PC-9 (cell line): ENCODE data around the gene LMNTD2. TPM values are rescaled to one million over a fixed set of nuclear protein-coding genes. Genes with fewer than 3 reads are reported as not detected.

Experiments used
- BruUV-seq: library from RNA; stranded (reverse); fragments of 400-500 nt; replicated peaks from 2 replicates; lab custom pipeline; 2021; lab: Mats Ljungman, UMichigan
- CTCF ChIA-PET: fragments of 300-600 bp; sonication (Branson Sonifier 250); formaldehyde crosslinking; loops from one replicate; lab custom pipeline; 2022; ENCODE audit warnings: antibody characterized with exemption; lab: Charles Lee
- POLR2A ChIA-PET: fragments of 300-600 bp; sonication (Branson Sonifier 250); formaldehyde crosslinking; loops from one replicate; lab custom pipeline; 2022; ENCODE audit warnings: antibody characterized with exemption; ENCODE audit not compliant: unreplicated experiment; lab: Charles Lee
- DNase-seq, 2 experiments: peaks; one replicate each; pipeline versions ENCODE4 v3.0.0 to v3.0.0-alpha.2; 2015 to 2022; ENCODE audit warnings: mixed read lengths in 1 of 2
- H2AFZ ChIP-seq: fragments of 200-600 bp; sonication (generic); 2 replicates; pipeline ENCODE4 v1.8.1; 2017; ENCODE audit warnings: antibody characterized with exemption
- H3F3A ChIP-seq: fragments of 200-600 bp; sonication (generic); 2 replicates; pipeline ENCODE4 v1.8.1; 2017; ENCODE audit warnings: antibody characterized with exemption, mild to moderate bottlenecking, low read depth; ENCODE audit not compliant: insufficient read depth
- H3K27ac ChIP-seq: fragments of 200-600 bp; sonication (generic); 2 replicates; pipeline ENCODE4 v1.6.1; 2016; ENCODE audit warnings: mixed run types
- H3K27me3 ChIP-seq: fragments of 200-600 bp; sonication (generic); 2 replicates; pipeline ENCODE4 v1.6.1; 2016; ENCODE audit warnings: low read depth, mixed run types; ENCODE audit not compliant: insufficient read depth
- H3K36me3 ChIP-seq: fragments of 200-600 bp; sonication (generic); 2 replicates; pipeline ENCODE4 v1.6.1; 2016; ENCODE audit warnings: low read depth, mixed run types
- H3K4me1 ChIP-seq: fragments of 200-600 bp; sonication (generic); replicated peaks from 2 replicates; pipeline ENCODE4 v1.6.1; 2016; ENCODE audit warnings: mixed run types; ENCODE audit not compliant: insufficient read depth
- H3K4me2 ChIP-seq: fragments of 200-600 bp; sonication (generic); 2 replicates; pipeline ENCODE4 v1.6.1; 2017; ENCODE audit warnings: mixed run types
- H3K4me3 ChIP-seq: fragments of 200-600 bp; sonication (generic); 2 replicates; pipeline ENCODE4 v1.6.1; 2016; ENCODE audit warnings: mixed run types
- H3K79me2 ChIP-seq: fragments of 200-600 bp; sonication (generic); 2 replicates; pipeline ENCODE4 v1.6.1; 2017; ENCODE audit warnings: low read depth, mixed run types
- H3K9me2 ChIP-seq: fragments of 200-600 bp; sonication (generic); 2 replicates; pipeline ENCODE4 v1.8.1; 2017; ENCODE audit warnings: mild to moderate bottlenecking; ENCODE audit not compliant: insufficient read depth
- H3K9me3 ChIP-seq: fragments of 200-600 bp; sonication (generic); 2 replicates; pipeline ENCODE4 v1.8.1; 2016; ENCODE audit warnings: low read depth; ENCODE audit not compliant: insufficient read depth
- H4K20me1 ChIP-seq: fragments of 200-600 bp; sonication (generic); 2 replicates; pipeline ENCODE4 v1.8.1; 2017; ENCODE audit not compliant: insufficient read depth
- CTCF ChIP-seq: fragments of 200-600 bp; sonication (generic); conservative IDR thresholded peaks from 2 replicates; pipeline ENCODE4 v1.6.1; 2017; ENCODE audit warnings: mixed run types, antibody characterized with exemption, mild to moderate bottlenecking, moderate library complexity
- EZH2 ChIP-seq: fragments of 200-600 bp; sonication (generic); IDR thresholded peaks from 2 replicates; pipeline ENCODE4 v1.8.0; 2017; ENCODE audit warnings: antibody characterized with exemption, low read depth
- intact Hi-C: fragments of 100-400 bp; cut with micrococcal nuclease; formaldehyde crosslinking; loops from one replicate; pipeline ENCODE4 v1.10.0; 2022; ENCODE audit not compliant: unreplicated experiment
- microRNA-seq: library from miRNA; unstranded; fragments of <30 nt; microRNA quantifications from one replicate; pipeline ENCODE4 v1.2.0, GENCODE V29; 2021; ENCODE audit warnings: borderline number of aligned reads, borderline replicate concordance
- total RNA-seq: library from RNA; stranded (reverse); gene quantifications from 2 replicates; pipeline ENCODE4 v1.2.3, GENCODE V29; 2021

Gene LMNTD2
- total RNA-seq, 1 experiment from 2014 or later = 16.3 TPM

- peaks cover 31% of the 10 kb centered on the region for H3K79me2 ChIP-seq
These were observed 54.1 kb downstream of the LMNTD2 start for GRCh38 chr11:506238-506994.

GRCh38 chr11:504994-505344 lies 55.6 kb downstream of the LMNTD2 start:
- no TSS peak for BruUV-seq
- Histone ChIP-seq H3K27me3 (no peaks in the 10 kb centered on the region), H3K4me3 (peak overlapping the region; percentile 100; the same call in 1 of the 2 replicates), H3K9me2 (no peaks in the 10 kb centered on the region), H3K4me1 (peaks cover 5% of the 10 kb centered on the region; the same call in 1 of the 2 replicates), H2AFZ (no peak overlapping the region), H3K36me3 (no peaks in the 10 kb centered on the region), H3F3A (peaks cover 4% of the 10 kb centered on the region), H3K9me3 (no peaks in the 10 kb centered on the region), H3K4me2 (peak overlapping the region; percentile 85), H3K27ac (no peak overlapping the region), H3K79me2 (peaks cover 31% of the 10 kb centered on the region), H4K20me1 (no peaks in the 10 kb centered on the region; the same call in 1 of the 2 replicates)
- ChIA-PET CTCF (interaction anchor here (0.6 kb wide), 1 partner anchor 36 kb away, joined by 5 read pairs; no protein-coding TSS in a partner anchor), POLR2A (no interaction called here)
- TF ChIP-seq CTCF (no peak), EZH2 (no peak)
- no peak for DNase-seq
- intact Hi-C loops = no loop called here

More at GRCh38 chr11:506238-506994, 54.1 kb downstream of the LMNTD2 start:
- H3K9me2 ChIP-seq = no peaks in the 10 kb centered on the region
- ChIA-PET POLR2A (interaction anchor here (0.6 to 1.0 kb wide), 5 partner anchors 37 to 218 kb away, joined by 3 to 10 read pairs (median 3); no protein-coding TSS in a partner anchor), CTCF (no interaction called here)
- TF ChIP-seq CTCF (no peak), EZH2 (no peak)
- no peaks in the 10 kb centered on the region; the same call in 1 of the 2 replicates for H4K20me1 ChIP-seq
- DNase-seq = peak; percentile 80 to 92
- intact Hi-C loops = loop anchor here (2.0 kb wide), 1 partner anchor 30 kb away; the partner anchor contains the start of gene LRRC56
- peaks cover 5% of the 10 kb centered on the region; the same call in 1 of the 2 replicates for H3K4me1 ChIP-seq
- peak overlapping the region; percentile 100 for H3K4me3 ChIP-seq
- H2AFZ ChIP-seq = peak overlapping the region; percentile 89
- peak overlapping the region; percentile 99 for H3K27ac ChIP-seq
- H3K36me3 ChIP-seq = no peaks in the 10 kb centered on the region
- no peaks in the 10 kb centered on the region for H3K27me3 ChIP-seq
- H3K4me2 ChIP-seq = peak overlapping the region; percentile 85
- no peaks in the 10 kb centered on the region for H3K9me3 ChIP-seq
- peaks cover 4% of the 10 kb centered on the region for H3F3A ChIP-seq
- TSS peak; percentile 63 for BruUV-seq

Small RNA genes lying within 50 kb of the gene (microRNA-seq; reads per million reads assigned to microRNA genes)
- 173 reads per million, percentile 57 among the genes with 10 or more reads in this experiment for gene MIR210

Other genes starting within 250 kb of the LMNTD2 start
- gene IFITM1, start 246.7 kb downstream of the LMNTD2 start, total RNA-seq = 5.1 and 9.5 TPM in 2 replicates
- 136 and 176 TPM in 2 replicates for gene IFITM3, start 239.9 kb downstream of the LMNTD2 start, total RNA-seq
- 4.7 and 6.1 TPM in 2 replicates for gene B4GALNT4, start 191.2 kb downstream of the LMNTD2 start, total RNA-seq
- gene PKP3, start 166.5 kb downstream of the LMNTD2 start, total RNA-seq = 83.7 and 109 TPM in 2 replicates
- 78.9 and 98.3 TPM in 2 replicates for gene SIGIRR, start 145.7 kb downstream of the LMNTD2 start, total RNA-seq
- gene ANO9, start 118.7 kb downstream of the LMNTD2 start, total RNA-seq = 18.1 and 27.6 TPM in 2 replicates
- 32.5 and 38.8 TPM in 2 replicates for gene PTDSS2, start 110.5 kb downstream of the LMNTD2 start, total RNA-seq
- 87.8 and 104 TPM in 2 replicates for gene RNH1, start 53.5 kb downstream of the LMNTD2 start, total RNA-seq
- 47.2 and 47.5 TPM in 2 replicates for gene HRAS, start 25.2 kb downstream of the LMNTD2 start, total RNA-seq
- 5.0 and 6.3 TPM in 2 replicates for gene LRRC56, start 23.2 kb downstream of the LMNTD2 start, total RNA-seq
- 36.2 and 40.8 TPM in 2 replicates for gene RASSF7, start 232 bp upstream of the LMNTD2 start, total RNA-seq
- gene PHRF1, start 15.7 kb upstream of the LMNTD2 start, total RNA-seq = 21.7 and 24.5 TPM in 2 replicates
- gene IRF7, start 55.2 kb upstream of the LMNTD2 start, total RNA-seq = 10.7 and 13.1 TPM in 2 replicates
- not detected in 2 replicates for gene CDHR5, start 64.2 kb upstream of the LMNTD2 start, total RNA-seq
- gene SCT, start 66.4 kb upstream of the LMNTD2 start, total RNA-seq = not detected in 2 replicates
- 0.35 and 1.4 TPM in 2 replicates for gene DRD4, start 76.5 kb upstream of the LMNTD2 start, total RNA-seq
- 36.9 and 44.4 TPM in 2 replicates for gene DEAF1, start 134.5 kb upstream of the LMNTD2 start, total RNA-seq
- 34.0 and 36.6 TPM in 2 replicates for gene TMEM80, start 135.1 kb upstream of the LMNTD2 start, total RNA-seq
- 228 and 229 TPM in 2 replicates for gene EPS8L2, start 145.5 kb upstream of the LMNTD2 start, total RNA-seq
- 434 and 446 TPM in 2 replicates for gene TALDO1, start 186.7 kb upstream of the LMNTD2 start, total RNA-seq
- 52.7 and 61.9 TPM in 2 replicates for gene GATD1, start 216.7 kb upstream of the LMNTD2 start, total RNA-seq
- gene CEND1, start 229.4 kb upstream of the LMNTD2 start, total RNA-seq = not detected in 2 replicates
- gene SLC25A22, start 237.5 kb upstream of the LMNTD2 start, total RNA-seq = 24.6 and 25.8 TPM in 2 replicates
- gene PIDD1, start 244.5 kb upstream of the LMNTD2 start, total RNA-seq = 16.7 and 24.3 TPM in 2 replicates
- 1,270 and 1,465 TPM in 2 replicates for gene RPLP2, start 249.2 kb upstream of the LMNTD2 start, total RNA-seq